IMR-90 (cell line): Measurements from ENCODE around the gene SPRYD7.
"Not testable (repeated sequence)": the region's sequence is repeated elsewhere in the genome, so short reads cannot be mapped to it uniquely, and the experiment has no call there.

Source experiments
- POLR2A ChIP-seq: IDR thresholded peaks from 2 replicates; pipeline ENCODE4 v1.6.1; 2012; ENCODE audit warnings: mild to moderate bottlenecking, low read depth, low read length
- RAD21 ChIP-seq: IDR thresholded peaks from 2 replicates; pipeline ENCODE4 v1.6.1; 2012; ENCODE audit warnings: low read length, improper control_type of control experiment
- RFX5 ChIP-seq: IDR thresholded peaks from 2 replicates; pipeline ENCODE4 v1.8.0; 2012; ENCODE audit warnings: low read depth, mild to moderate bottlenecking, low read length, moderate library complexity
- TF ChIP-seq, protein P1 (sequence below): conservative IDR thresholded peaks from 2 replicates; pipeline ENCODE4 v1.5.1; 2012; ENCODE audit warnings: mild to moderate bottlenecking, low read depth, low read length, improper control_type of control experiment

DNA sequence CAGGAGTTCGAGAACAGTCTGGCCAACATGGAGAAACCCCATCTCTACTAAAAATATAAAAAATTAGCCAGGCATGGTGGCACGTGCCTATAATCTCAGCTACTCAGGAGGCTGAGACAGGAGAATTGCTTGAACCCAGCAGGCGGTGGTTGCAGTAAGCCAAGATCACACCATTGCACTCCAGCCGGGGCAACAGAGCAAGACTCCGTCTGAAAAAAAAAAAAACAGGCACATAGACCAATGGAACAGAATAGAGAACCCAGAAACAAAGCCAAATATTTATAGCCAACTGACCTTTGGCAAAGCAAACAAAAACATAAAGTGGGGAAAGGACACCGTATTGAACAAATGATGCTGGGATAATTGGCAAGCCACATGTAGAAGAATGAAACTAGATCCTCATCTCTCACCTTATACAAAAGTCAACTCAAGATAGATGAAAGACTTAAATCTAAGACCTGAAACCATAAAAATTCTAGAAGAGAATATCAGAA, 12.7 kb upstream of the SPRYD7 start:
- TF ChIP-seq, protein P1, sequence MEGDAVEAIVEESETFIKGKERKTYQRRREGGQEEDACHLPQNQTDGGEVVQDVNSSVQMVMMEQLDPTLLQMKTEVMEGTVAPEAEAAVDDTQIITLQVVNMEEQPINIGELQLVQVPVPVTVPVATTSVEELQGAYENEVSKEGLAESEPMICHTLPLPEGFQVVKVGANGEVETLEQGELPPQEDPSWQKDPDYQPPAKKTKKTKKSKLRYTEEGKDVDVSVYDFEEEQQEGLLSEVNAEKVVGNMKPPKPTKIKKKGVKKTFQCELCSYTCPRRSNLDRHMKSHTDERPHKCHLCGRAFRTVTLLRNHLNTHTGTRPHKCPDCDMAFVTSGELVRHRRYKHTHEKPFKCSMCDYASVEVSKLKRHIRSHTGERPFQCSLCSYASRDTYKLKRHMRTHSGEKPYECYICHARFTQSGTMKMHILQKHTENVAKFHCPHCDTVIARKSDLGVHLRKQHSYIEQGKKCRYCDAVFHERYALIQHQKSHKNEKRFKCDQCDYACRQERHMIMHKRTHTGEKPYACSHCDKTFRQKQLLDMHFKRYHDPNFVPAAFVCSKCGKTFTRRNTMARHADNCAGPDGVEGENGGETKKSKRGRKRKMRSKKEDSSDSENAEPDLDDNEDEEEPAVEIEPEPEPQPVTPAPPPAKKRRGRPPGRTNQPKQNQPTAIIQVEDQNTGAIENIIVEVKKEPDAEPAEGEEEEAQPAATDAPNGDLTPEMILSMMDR: not testable (repeated sequence)
- not testable (repeated sequence) for TF ChIP-seq POLR2A, RAD21, RFX5
